KMS-11 (cell line): ENCODE data around the gene AGPS.

Experiments
- H2AFZ ChIP-seq: fragments of 200-600 bp; sonication (generic); 2 replicates; pipeline ENCODE4 v1.6.1; 2016; ENCODE audit warnings: antibody characterized with exemption, mixed run types, low read depth
- H3K27ac ChIP-seq: fragments of 200-600 bp; sonication (generic); 2 replicates; pipeline ENCODE4 v1.6.1; 2016; ENCODE audit warnings: mild to moderate bottlenecking, mixed run types
- H3K27me3 ChIP-seq: fragments of 200-600 bp; sonication (generic); 2 replicates; pipeline ENCODE4 v1.6.1; 2017; ENCODE audit warnings: mild to moderate bottlenecking, low read depth, mixed run types, moderate library complexity; ENCODE audit not compliant: insufficient read depth
- H3K36me3 ChIP-seq: fragments of 200-600 bp; sonication (generic); 2 replicates; pipeline ENCODE4 v1.6.1; 2017; ENCODE audit warnings: mild to moderate bottlenecking, mixed run types; ENCODE audit not compliant: insufficient read depth
- H3K4me1 ChIP-seq: fragments of 200-600 bp; sonication (generic); 2 replicates; pipeline ENCODE4 v1.6.1; 2016; ENCODE audit warnings: mild to moderate bottlenecking, low read depth, mixed run types; ENCODE audit not compliant: poor library complexity, severe bottlenecking
- H3K4me2 ChIP-seq: fragments of 200-600 bp; sonication (generic); 2 replicates; pipeline ENCODE4 v1.7.0; 2016; ENCODE audit warnings: mild to moderate bottlenecking, mixed run types
- H3K4me3 ChIP-seq: fragments of 200-600 bp; sonication (generic); IDR thresholded peaks from 2 replicates; pipeline ENCODE4 v1.6.1; 2017; ENCODE audit warnings: low read depth, low read length, mixed read lengths; ENCODE audit not compliant: insufficient read depth
- H3K79me2 ChIP-seq: fragments of 200-600 bp; sonication (generic); 2 replicates; pipeline ENCODE4 v1.6.1; 2016; ENCODE audit warnings: low read depth, mixed run types; ENCODE audit not compliant: insufficient read depth
- H3K9ac ChIP-seq: fragments of 200-600 bp; sonication (generic); 2 replicates; pipeline ENCODE4 v1.6.1; 2016; ENCODE audit warnings: mild to moderate bottlenecking, mixed run types
- H4K20me1 ChIP-seq: fragments of 200-600 bp; sonication (generic); 2 replicates; pipeline ENCODE4 v1.6.1; 2016; ENCODE audit warnings: mild to moderate bottlenecking, mixed run types; ENCODE audit not compliant: insufficient read depth
- CTCF ChIP-seq: fragments of 200-600 bp; sonication (generic); conservative IDR thresholded peaks from 2 replicates; pipeline ENCODE4 v1.6.1; 2017; ENCODE audit warnings: low read depth, mild to moderate bottlenecking, antibody characterized with exemption, low read length, moderate library complexity, mixed read lengths

AGPS gene

GRCh38 chr2:177519534-177520115, 127.1 kb downstream of the AGPS start:
- Histone ChIP-seq H4K20me1 (no peaks in the 10 kb centered on the region), H3K4me2 (no peak overlapping the region), H3K27ac (no peak overlapping the region), H2AFZ (no peak overlapping the region), H3K4me3 (no peak overlapping the region), H3K9ac (no peak overlapping the region), H3K36me3 (no peaks in the 10 kb centered on the region), H3K4me1 (no peaks in the 10 kb centered on the region), H3K27me3 (no peaks in the 10 kb centered on the region), H3K79me2 (no peaks in the 10 kb centered on the region)
- no peak for TF ChIP-seq CTCF

- Histone ChIP-seq H2AFZ (no peak overlapping the region), H3K4me3 (no peak overlapping the region), H4K20me1 (no peaks in the 10 kb centered on the region), H3K9ac (no peak overlapping the region), H3K27ac (no peak overlapping the region), H3K4me2 (no peak overlapping the region), H3K27me3 (no peaks in the 10 kb centered on the region), H3K36me3 (no peaks in the 10 kb centered on the region), H3K79me2 (no peaks in the 10 kb centered on the region), H3K4me1 (no peaks in the 10 kb centered on the region)
- no peak for TF ChIP-seq CTCF
These were observed 127.8 kb downstream of the AGPS start for GRCh38 chr2:177520324-177520723.

GRCh38 chr2:177523781-177524180, 131.2 kb downstream of the AGPS start:
- H3K4me2 ChIP-seq = no peak overlapping the region
- no peaks in the 10 kb centered on the region for H3K79me2 ChIP-seq
- TF ChIP-seq CTCF = no peak
- no peaks in the 10 kb centered on the region for H3K36me3 ChIP-seq
- no peak overlapping the region for H3K27ac ChIP-seq
- no peak overlapping the region for H3K9ac ChIP-seq
- no peak overlapping the region for H3K4me3 ChIP-seq
- H4K20me1 ChIP-seq = no peaks in the 10 kb centered on the region
- H3K4me1 ChIP-seq = no peaks in the 10 kb centered on the region
- H2AFZ ChIP-seq = no peak overlapping the region
- no peaks in the 10 kb centered on the region for H3K27me3 ChIP-seq

- Histone ChIP-seq H3K4me1 (no peaks in the 10 kb centered on the region), H3K27ac (no peak overlapping the region)
These were observed 132.9 kb downstream of the AGPS start for GRCh38 chr2:177525351-177525924.

More at GRCh38 chr2:177525351-177525924, 132.9 kb downstream of the AGPS start:
- TF ChIP-seq CTCF = no peak
- H4K20me1 ChIP-seq = no peaks in the 10 kb centered on the region
- no peak overlapping the region for H3K4me3 ChIP-seq
- H3K4me2 ChIP-seq = no peak overlapping the region
- H3K36me3 ChIP-seq = no peaks in the 10 kb centered on the region
- no peaks in the 10 kb centered on the region for H3K79me2 ChIP-seq
- H3K9ac ChIP-seq = no peak overlapping the region
- no peaks in the 10 kb centered on the region for H3K27me3 ChIP-seq
- no peak overlapping the region for H2AFZ ChIP-seq
